ENCODE results near the gene LTB4R2.

DNA sequence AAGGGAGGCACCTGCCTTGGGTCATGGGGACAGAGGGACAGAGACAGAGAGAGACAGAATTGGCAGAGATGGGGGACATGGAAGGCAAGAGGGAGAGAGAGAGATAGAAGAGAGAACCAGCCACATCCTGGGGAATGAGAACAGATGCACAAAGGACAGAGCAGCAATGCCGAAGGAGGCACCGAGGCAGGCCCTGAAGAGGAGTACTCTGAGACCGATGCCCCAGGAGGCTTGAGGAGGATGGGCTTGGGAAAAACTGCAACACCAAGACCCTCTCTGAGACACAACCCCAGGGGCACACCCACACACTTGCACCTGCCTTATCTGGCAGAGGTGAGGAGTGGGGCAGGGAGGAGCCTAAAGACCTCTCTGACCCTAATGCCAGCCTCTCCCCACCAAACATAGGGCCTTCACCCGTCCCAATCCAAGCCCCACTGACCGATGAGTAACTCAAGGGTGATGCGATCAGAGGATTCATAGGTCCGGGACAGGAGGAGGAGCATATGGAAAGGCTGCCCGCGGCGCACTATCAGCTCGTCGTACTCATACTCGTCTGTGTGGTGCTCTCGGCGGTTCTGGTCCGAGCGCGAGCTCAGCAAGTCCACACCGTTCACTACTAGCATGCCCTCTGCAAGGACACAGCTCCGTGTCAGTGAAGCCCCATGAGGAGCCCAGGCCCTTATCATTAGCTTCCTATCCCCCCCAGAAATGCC lies 48.5 kb upstream of the LTB4R2 start:
- TF ChIP-seq, protein P1, sequence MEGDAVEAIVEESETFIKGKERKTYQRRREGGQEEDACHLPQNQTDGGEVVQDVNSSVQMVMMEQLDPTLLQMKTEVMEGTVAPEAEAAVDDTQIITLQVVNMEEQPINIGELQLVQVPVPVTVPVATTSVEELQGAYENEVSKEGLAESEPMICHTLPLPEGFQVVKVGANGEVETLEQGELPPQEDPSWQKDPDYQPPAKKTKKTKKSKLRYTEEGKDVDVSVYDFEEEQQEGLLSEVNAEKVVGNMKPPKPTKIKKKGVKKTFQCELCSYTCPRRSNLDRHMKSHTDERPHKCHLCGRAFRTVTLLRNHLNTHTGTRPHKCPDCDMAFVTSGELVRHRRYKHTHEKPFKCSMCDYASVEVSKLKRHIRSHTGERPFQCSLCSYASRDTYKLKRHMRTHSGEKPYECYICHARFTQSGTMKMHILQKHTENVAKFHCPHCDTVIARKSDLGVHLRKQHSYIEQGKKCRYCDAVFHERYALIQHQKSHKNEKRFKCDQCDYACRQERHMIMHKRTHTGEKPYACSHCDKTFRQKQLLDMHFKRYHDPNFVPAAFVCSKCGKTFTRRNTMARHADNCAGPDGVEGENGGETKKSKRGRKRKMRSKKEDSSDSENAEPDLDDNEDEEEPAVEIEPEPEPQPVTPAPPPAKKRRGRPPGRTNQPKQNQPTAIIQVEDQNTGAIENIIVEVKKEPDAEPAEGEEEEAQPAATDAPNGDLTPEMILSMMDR (IDR thresholded peaks at IDR 0.05) = no peak
- no peak for TF ChIP-seq POLR2A (IDR thresholded peaks at IDR 0.05)

All from heart left ventricle (tissue), 13 donors.